H1 (cell line): ENCODE results near the gene BBLN. TPM values are rescaled to one million over a fixed set of nuclear protein-coding genes. Genes with fewer than 3 reads are reported as not detected.

ENCODE experiments used
- BRCA1 ChIP-seq: IDR thresholded peaks from 2 replicates; pipeline ENCODE4 v1.6.1; 2012; ENCODE audit warnings: low read depth, low read length, improper control_type of control experiment
- CBX5 ChIP-seq: fragments of 300-800, 300-1000 bp; sonication (generic); IDR thresholded peaks from 2 replicates; pipeline ENCODE4 v1.7.1; 2016; ENCODE audit warnings: antibody characterized with exemption, low read length, low read depth
- CEBPB ChIP-seq: IDR thresholded peaks from 2 replicates; pipeline ENCODE4 v1.6.1; 2012; ENCODE audit warnings: low read depth, low read length
- CHD1 ChIP-seq: IDR thresholded peaks from 2 replicates; pipeline ENCODE4 v1.6.1; 2012; ENCODE audit warnings: low read depth, low read length, improper control_type of control experiment
- EGR1 ChIP-seq: IDR thresholded peaks from 2 replicates; pipeline ENCODE4 v1.6.1; 2011; ENCODE audit warnings: low read depth, low read length, borderline replicate concordance
- EP300 ChIP-seq, 2 experiments: IDR thresholded peaks; 1 replicate in 1 of 2; 2 replicates in 1 of 2; pipeline ENCODE4 v1.6.1; 2011 to 2012; ENCODE audit warnings: low read depth in 2 of 2, low read length in 2 of 2, mild to moderate bottlenecking in 2 of 2, borderline replicate concordance in 1 of 2, inconsistent platforms in 1 of 2, moderate library complexity in 1 of 2
- FOSL1 ChIP-seq: IDR thresholded peaks from 2 replicates; pipeline ENCODE4 v1.6.1; 2011; ENCODE audit warnings: mild to moderate bottlenecking, low read depth, low read length, moderate library complexity; ENCODE audit not compliant: insufficient read depth
- MAFK ChIP-seq: IDR thresholded peaks from 2 replicates; pipeline ENCODE4 v1.6.1; 2012; ENCODE audit warnings: low read depth, mild to moderate bottlenecking, improper control_type of control experiment, low read length
- NANOG ChIP-seq: IDR thresholded peaks from 2 replicates; pipeline ENCODE4 v1.6.1; 2011; ENCODE audit warnings: low read length, low read depth, mild to moderate bottlenecking, inconsistent platforms; ENCODE audit not compliant: insufficient read depth, poor library complexity, severe bottlenecking
- POLR2A ChIP-seq, 2 experiments: IDR thresholded peaks; 1 replicate in 1 of 2; 2 replicates in 1 of 2; pipeline ENCODE4 v1.6.1; 2011; ENCODE audit warnings: low read depth in 2 of 2, low read length in 2 of 2, mild to moderate bottlenecking in 2 of 2; ENCODE audit errors: control extremely low read depth in 1 of 2
- POU5F1 ChIP-seq: IDR thresholded peaks from 2 replicates; pipeline ENCODE4 v1.6.1; 2011; ENCODE audit warnings: low read depth, mild to moderate bottlenecking, low read length, moderate library complexity
- RXRA ChIP-seq: IDR thresholded peaks from 2 replicates; pipeline ENCODE4 v1.6.1; 2011; ENCODE audit warnings: low read depth, mild to moderate bottlenecking, low read length, moderate library complexity; ENCODE audit not compliant: insufficient read depth
- SIX5 ChIP-seq: IDR thresholded peaks from 2 replicates; pipeline ENCODE4 v1.6.1; 2011; ENCODE audit warnings: mild to moderate bottlenecking, low read depth, low read length
- SP1 ChIP-seq: IDR thresholded peaks from 2 replicates; pipeline ENCODE4 v1.6.1; 2011; ENCODE audit warnings: low read depth, low read length
- SP4 ChIP-seq: IDR thresholded peaks from 2 replicates; pipeline ENCODE4 v1.6.1; 2012; ENCODE audit warnings: low read length, inconsistent platforms
- SUZ12 ChIP-seq: fragments of 200-600 bp; sonication (generic); IDR thresholded peaks from 2 replicates; pipeline ENCODE4 v1.6.1; 2012; ENCODE audit warnings: mild to moderate bottlenecking, inconsistent platforms, low read length, moderate library complexity, mixed read lengths
- TEAD4 ChIP-seq: IDR thresholded peaks from 2 replicates; pipeline ENCODE4 v1.6.1; 2012; ENCODE audit warnings: low read depth, low read length, inconsistent platforms, mixed read lengths
- ZNF274 ChIP-seq: IDR thresholded peaks from 2 replicates; pipeline ENCODE4 v1.7.0; 2012; ENCODE audit warnings: low read length, borderline replicate concordance; ENCODE audit errors: extremely low read depth
- polyA plus RNA-seq, 7 experiments: library from polyadenylated mRNA; depleted of rRNA in 3 of 7; stranded (reverse) in 5 of 7; unstranded in 2 of 7; fragments of >200 nt in 5 of 7; fragments of 200-250 nt in 2 of 7; gene quantifications; 1 replicate in 5 of 7; 2 replicates in 1 of 7; 4 replicates in 1 of 7; pipeline versions ENCODE4 v1.2.1 to v1.2.3, GENCODE V29; 2011 to 2013; ENCODE audit warnings: missing spikeins in 2 of 7, mixed read lengths in 2 of 7
- total RNA-seq: library from RNA; stranded (reverse); fragmentation: NEBNext Ultra II Directional; extraction: Animal tissue kit (Norgen Biotek cat#: 25700); gene quantifications from 2 replicates; pipeline ENCODE4 v1.2.1, GENCODE V29; 2021
- TF ChIP-seq, protein P1 (sequence below): IDR thresholded peaks from 2 replicates; pipeline ENCODE4 v1.6.1; 2012; ENCODE audit warnings: inconsistent platforms
- TF ChIP-seq, protein P2 (sequence below): IDR thresholded peaks from 2 replicates; pipeline ENCODE4 v1.6.1; 2012; ENCODE audit warnings: inconsistent platforms

BBLN gene
- total and polyA plus RNA-seq, 2 of the 8 experiments (the other 6 are each of a cell fraction or from before 2014, with no cell fraction given) = 63.1 to 164 TPM

DNA sequence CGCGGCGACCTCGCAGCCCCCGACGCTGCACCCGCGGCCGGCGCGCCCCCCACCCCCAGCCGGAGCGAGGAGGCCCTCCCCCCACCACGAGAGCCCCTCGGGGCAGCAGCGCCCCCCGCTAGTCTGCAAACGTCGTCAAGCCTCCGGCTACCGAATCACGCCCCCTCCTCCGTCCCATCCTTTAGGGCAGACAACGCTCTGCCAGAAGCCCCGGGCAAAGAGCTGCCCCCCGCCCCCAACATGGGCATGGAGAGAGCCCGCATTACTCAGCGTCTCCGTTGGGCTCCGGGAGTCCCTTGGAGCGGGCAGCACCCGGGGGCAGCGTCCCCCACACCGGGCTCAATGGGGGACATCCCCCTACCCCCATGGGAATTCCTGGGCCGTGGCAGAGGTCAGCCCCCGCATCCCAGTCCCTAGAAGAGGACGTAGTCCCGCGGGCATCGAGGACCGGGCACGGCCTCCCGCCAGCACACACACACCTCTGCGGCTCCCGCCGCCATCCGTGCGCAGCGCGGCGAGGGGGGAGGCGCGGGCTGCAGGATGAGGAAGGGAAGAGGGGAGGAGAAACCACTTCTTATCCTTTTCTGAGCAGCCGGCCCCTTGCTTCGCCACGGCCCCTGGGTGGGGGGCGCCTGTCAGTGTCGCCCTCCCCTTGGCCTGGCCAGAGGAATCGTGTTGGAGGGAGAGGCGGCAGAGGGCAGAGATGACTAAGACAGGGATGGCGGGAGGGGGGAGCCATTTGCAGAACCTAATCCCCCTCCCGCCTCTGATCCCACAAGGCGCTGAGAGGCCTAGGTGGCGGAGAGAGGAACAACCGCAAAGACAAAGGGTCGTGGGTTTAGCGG lies 43.9 kb downstream of the BBLN start (continued):
- TF ChIP-seq RXRA = no peak
- TF ChIP-seq NANOG = no peak
- no peak for TF ChIP-seq MAFK
- no peak for TF ChIP-seq CEBPB
- TF ChIP-seq TEAD4 = 0 out of 2 replicates have a peak, but pooled peaks have one; percentile 2
- no peak for TF ChIP-seq CHD1
- TF ChIP-seq ZNF274 = no peak
- TF ChIP-seq, protein P1, sequence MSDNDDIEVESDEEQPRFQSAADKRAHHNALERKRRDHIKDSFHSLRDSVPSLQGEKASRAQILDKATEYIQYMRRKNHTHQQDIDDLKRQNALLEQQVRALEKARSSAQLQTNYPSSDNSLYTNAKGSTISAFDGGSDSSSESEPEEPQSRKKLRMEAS = no peak
- TF ChIP-seq SP1 = no peak
- no peak for TF ChIP-seq SIX5
- no peak for TF ChIP-seq EGR1
- TF ChIP-seq, protein P2, sequence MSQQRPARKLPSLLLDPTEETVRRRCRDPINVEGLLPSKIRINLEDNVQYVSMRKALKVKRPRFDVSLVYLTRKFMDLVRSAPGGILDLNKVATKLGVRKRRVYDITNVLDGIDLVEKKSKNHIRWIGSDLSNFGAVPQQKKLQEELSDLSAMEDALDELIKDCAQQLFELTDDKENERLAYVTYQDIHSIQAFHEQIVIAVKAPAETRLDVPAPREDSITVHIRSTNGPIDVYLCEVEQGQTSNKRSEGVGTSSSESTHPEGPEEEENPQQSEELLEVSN = no peak
- TF ChIP-seq SP4 = no peak
- no peak; a peak in 1 of 3 replicates for TF ChIP-seq POLR2A (IDR thresholded peaks at IDR 0.05; ENCODE audit: control extremely low read depth in 1 of 2, low read depth in 2 of 2, low read length in 2 of 2)
- no peak for TF ChIP-seq EP300 (IDR thresholded peaks at IDR 0.05; ENCODE audit: borderline replicate concordance in 1 of 2, low read depth in 2 of 2, low read length in 2 of 2)
- no peak for TF ChIP-seq SUZ12
- TF ChIP-seq BRCA1 = no peak
- TF ChIP-seq FOSL1 = no peak
- TF ChIP-seq POU5F1 = no peak
- no peak for TF ChIP-seq CBX5
